K562 (cell line): Measurements from ENCODE around the gene PTPRM. TPM values are rescaled to one million over a fixed set of nuclear protein-coding genes. Genes with fewer than 3 reads are reported as not detected.
A peak's percentile ranks its signal among the peaks of the same experiment; 100 is the strongest.

Experiments used
- ATAC-seq: fragments of 200-7000 bp; cut with Tn5 transposase; 3 replicates; pipeline ENCODE4 v1.9.1; 2020; ENCODE audit warnings: moderate library complexity
- BruUV-seq: library from RNA; stranded (reverse); fragments of 400-500 nt; replicated peaks from 2 replicates; lab custom pipeline; 2021; lab: Mats Ljungman, UMichigan
- CTCF ChIA-PET: fragments of 300-600 bp; formaldehyde crosslinking; extraction: SDS; loops from one replicate; lab custom pipeline; 2021; ENCODE audit warnings: low intra/inter-chr PET ratio; lab: Yijun Ruan, JAX
- POLR2A ChIA-PET: fragments of 300-600, 350-650 bp; sonication (Branson Sonifier 250); formaldehyde crosslinking; extraction: SDS; loops from one replicate; lab custom pipeline; 2021; ENCODE audit warnings: antibody characterized with exemption, inconsistent platforms; lab: Yijun Ruan, JAX
- DNase-seq, 4 experiments: peaks; one replicate each; pipeline versions ENCODE4 v3.0.0 to v3.0.0-alpha.2; 2011 to 2018; ENCODE audit warnings: low spot score in 3 of 4, mixed read lengths in 3 of 4; ENCODE audit errors: extremely low read depth in 1 of 4
- FAIRE-seq: peaks from 2 replicates; lab custom pipeline; 2011; peaks lifted over from hg19 to GRCh38; lab: Jason Lieb, UNC
- H2AFZ ChIP-seq: 2 replicates; pipeline ENCODE4 v1.6.0; 2011; ENCODE audit warnings: low read depth, low read length, control low read depth, inconsistent platforms
- H3K27ac ChIP-seq: fragments of 200-600 bp; 3 replicates; pipeline ENCODE4 v1.8.0; 2011; ENCODE audit warnings: low read depth, mild to moderate bottlenecking, control low read depth, inconsistent platforms, low read length, moderate library complexity, mixed read lengths; ENCODE audit errors: extremely low read depth
- H3K27me3 ChIP-seq, 2 experiments: fragments of 300-600 bp in 1 of 2; 2 replicates in 1 of 2; 3 replicates in 1 of 2; pipeline versions ENCODE4 v1.6.0 to v1.8.0; 2011; ENCODE audit warnings: inconsistent platforms in 2 of 2, low read length in 2 of 2, mild to moderate bottlenecking in 1 of 2, mixed read lengths in 1 of 2, moderate library complexity in 1 of 2; ENCODE audit not compliant: control insufficient read depth in 2 of 2, insufficient read depth in 2 of 2
- H3K36me3 ChIP-seq: fragments of 300-600 bp; 3 replicates; pipeline ENCODE4 v1.8.0; 2011; ENCODE audit warnings: mild to moderate bottlenecking, low read length, inconsistent platforms; ENCODE audit not compliant: control insufficient read depth, insufficient read depth
- H3K4me1 ChIP-seq, 2 experiments: fragments of 200-600 bp in 1 of 2; replicated peaks in 1 of 2; 2 replicates in 1 of 2; 3 replicates in 1 of 2; pipeline versions ENCODE4 v1.5.1 to v1.8.0; 2011; ENCODE audit warnings: inconsistent platforms in 2 of 2, low read length in 2 of 2, mild to moderate bottlenecking in 1 of 2, mixed read lengths in 1 of 2, moderate library complexity in 1 of 2; ENCODE audit not compliant: control insufficient read depth in 2 of 2, insufficient read depth in 2 of 2
- H3K4me2 ChIP-seq: 2 replicates; pipeline ENCODE4 v1.6.1; 2011; ENCODE audit warnings: low read length, control low read depth, inconsistent platforms, mixed read lengths; ENCODE audit not compliant: insufficient read depth
- H3K4me3 ChIP-seq: fragments of 200-600 bp; sonication (generic), shearing (Covaris generic); 2 replicates; pipeline ENCODE4 v1.5.1; 2016; ENCODE audit warnings: control low read depth, inconsistent platforms
- H3K79me2 ChIP-seq: fragments of 200-600 bp; 3 replicates; pipeline ENCODE4 v1.8.0; 2011; ENCODE audit warnings: low read length, inconsistent platforms; ENCODE audit not compliant: control insufficient read depth, insufficient read depth
- H3K9ac ChIP-seq, 2 experiments: 2 replicates each; pipeline versions ENCODE4 v1.6.0 to v1.6.1; 2011; ENCODE audit warnings: low read depth in 2 of 2, low read length in 2 of 2, control low read depth in 1 of 2, inconsistent platforms in 1 of 2, mild to moderate bottlenecking in 1 of 2, mixed read lengths in 1 of 2; ENCODE audit not compliant: insufficient read depth in 1 of 2
- H3K9me1 ChIP-seq: one replicate; pipeline ENCODE4 v1.6.0; 2011; ENCODE audit warnings: inconsistent platforms, mild to moderate bottlenecking, low read length, moderate library complexity; ENCODE audit not compliant: control insufficient read depth, insufficient read depth
- H3K9me3 ChIP-seq: replicated peaks from 2 replicates; pipeline ENCODE4 v1.5.1; 2011; ENCODE audit warnings: low read depth, low read length, inconsistent platforms; ENCODE audit not compliant: control insufficient read depth, insufficient read depth
- H4K20me1 ChIP-seq: replicated peaks from 2 replicates; pipeline ENCODE4 v1.6.1; 2011; ENCODE audit warnings: low read length, inconsistent platforms, mixed read lengths; ENCODE audit not compliant: control insufficient read depth, insufficient read depth
- AFF1 ChIP-seq, 2 experiments: fragments of 450-650 bp; IDR thresholded peaks; 2 replicates each; pipeline ENCODE4 v1.6.1; 2018; ENCODE audit warnings: mild to moderate bottlenecking in 2 of 2, low read depth in 1 of 2; ENCODE audit not compliant: partially characterized antibody in 2 of 2
- BDP1 ChIP-seq: IDR thresholded peaks from 3 replicates; pipeline ENCODE4 v1.6.1; 2011; ENCODE audit not compliant: insufficient read length, insufficient read depth
- E2F1 ChIP-seq: sonication (generic); formaldehyde crosslinking; IDR thresholded peaks from 2 replicates; pipeline ENCODE4 v1.8.1; 2023; ENCODE audit warnings: mild to moderate bottlenecking, missing genetic modification reagents, moderate library complexity
- ETV1 ChIP-seq: fragments of 450-650 bp; conservative IDR thresholded peaks from 2 replicates; pipeline ENCODE4 v1.6.1; 2016; ENCODE audit warnings: missing genetic modification characterization, control low read depth, low read depth, missing compliant biosample characterization
- FOXM1 ChIP-seq, 2 experiments: fragments of 450-650 bp in 1 of 2; sonication (generic) in 1 of 2; formaldehyde crosslinking in 1 of 2; IDR thresholded peaks; 2 replicates each; pipeline versions ENCODE4 v1.6.1 to v1.9.0; 2017 to 2022; ENCODE audit warnings: low read depth in 2 of 2, mild to moderate bottlenecking in 2 of 2, missing genetic modification reagents in 1 of 2, moderate library complexity in 1 of 2
- JUND ChIP-seq, 2 experiments: IDR thresholded peaks; 2 replicates in 1 of 2; 3 replicates in 1 of 2; pipeline ENCODE4 v1.6.1; 2011; ENCODE audit warnings: borderline replicate concordance in 2 of 2, low read depth in 2 of 2, low read length in 2 of 2, improper control_type of control experiment in 1 of 2, missing biosample characterization in 1 of 2, missing genetic modification characterization in 1 of 2, missing genetic modification reagents in 1 of 2
- KHSRP ChIP-seq: fragments of 450-650 bp; IDR thresholded peaks from 2 replicates; pipeline ENCODE4 v1.6.1; 2017
- NBN ChIP-seq: fragments of 450-650 bp; IDR thresholded peaks from 2 replicates; pipeline ENCODE4 v1.6.1; 2016; ENCODE audit warnings: low read depth, mild to moderate bottlenecking
- TGIF2 ChIP-seq: sonication (generic); formaldehyde crosslinking; IDR thresholded peaks from 2 replicates; pipeline ENCODE4 v1.8.1; 2022; ENCODE audit warnings: mild to moderate bottlenecking, missing genetic modification reagents, moderate library complexity
- USF1 ChIP-seq: sonication (generic); formaldehyde crosslinking; IDR thresholded peaks from 2 replicates; pipeline ENCODE4 v1.9.0; 2022; ENCODE audit warnings: mild to moderate bottlenecking, missing genetic modification reagents
- USF2 ChIP-seq: sonication (generic); formaldehyde crosslinking; IDR thresholded peaks from 2 replicates; pipeline ENCODE4 v1.5.0; 2020; ENCODE audit warnings: missing genetic modification reagents
- ZNF212 ChIP-seq: fragments of 450-650 bp; formaldehyde crosslinking; IDR thresholded peaks from 2 replicates; pipeline ENCODE4 v1.4.0; 2020; ENCODE audit warnings: mild to moderate bottlenecking
- ZNF696 ChIP-seq: fragments of 250-450 bp; sonication (Bioruptor Pico); conservative IDR thresholded peaks from 2 replicates; pipeline ENCODE4 v1.4.0; 2020; ENCODE audit warnings: mild to moderate bottlenecking, moderate library complexity
- WGBS: fragments of 100-300 bp; shearing (Covaris generic); methylation state at CpG from one replicate; pipeline ENCODE4 v1.1.6; 2016; ENCODE audit warnings: low coverage, mixed read lengths; ENCODE audit not compliant: insufficient coverage; ENCODE audit errors: missing lambda C conversion rate; 5-methylcytosine and 5-hydroxymethylcytosine counted together
- in situ Hi-C: fragments of 300-500 bp; cut with MboI; formaldehyde crosslinking; loops from 4 replicates; pipeline ENCODE4 v1.15.0; 2018; ENCODE audit warnings: inconsistent platforms, mixed read lengths
- intact Hi-C: fragments of 100-400 bp; cut with micrococcal nuclease; formaldehyde crosslinking; loops from 2 replicates; pipeline ENCODE4 v1.14.2; 2022
- polyA plus RNA-seq, 8 experiments: library from polyadenylated mRNA; depleted of rRNA in 4 of 8; stranded (reverse) in 5 of 8; unstranded in 3 of 8; fragments of >200 nt; fragmentation: Nextera tagmentation in 2 of 8; fragmentation: Illumina TruSeq in 1 of 8; extraction: Ambion mirVana in 2 of 8; extraction: Trizol in 1 of 8; gene quantifications; 2 replicates each; pipeline versions ENCODE4 v1.2.1 to v1.2.3, GENCODE V29; 2011 to 2014; ENCODE audit warnings: inconsistent platforms in 1 of 8, missing spikeins in 1 of 8
- total RNA-seq, 7 experiments: library from RNA; depleted of rRNA in 6 of 7; stranded (reverse); fragments of >200 nt in 6 of 7; fragmentation: Illumina TruSeq in 2 of 7; extraction: Trizol in 2 of 7; gene quantifications; 2 replicates each; pipeline versions ENCODE4 v1.2.1 to v1.2.3, GENCODE V29; 2011 to 2021; ENCODE audit warnings: low replicate concordance in 1 of 7

The PTPRM gene
- total and polyA plus RNA-seq, 9 of the 15 experiments (the other 6 are each of a cell fraction or from before 2014, with no cell fraction given): 0.03 to 0.16 (median 0.08) TPM; not detected in 3

- Histone ChIP-seq H3K27me3 (peaks cover 0 to 7% of the 10 kb centered on the region in 2 experiments; a peak in 1 of 5 replicates), H4K20me1 (no peaks in the 10 kb centered on the region), H3K27ac (no peak overlapping the region), H3K4me1 (no peaks in the 10 kb centered on the region; a peak in 2 of 5 replicates), H3K9ac (no peak overlapping the region), H3K36me3 (no peaks in the 10 kb centered on the region), H3K4me2 (no peak overlapping the region), H3K9me1 (no peaks in the 10 kb centered on the region), H2AFZ (no peak overlapping the region), H3K9me3 (no peaks in the 10 kb centered on the region), H3K4me3 (no peak overlapping the region), H3K79me2 (no peaks in the 10 kb centered on the region)
- BruUV-seq: no TSS peak
- in situ Hi-C loops: no loop called here
- DNase-seq (peak in 2 of 4 experiments; percentile 45 to 47), ATAC-seq (no peak), FAIRE-seq (no peak)
- ChIA-PET CTCF (no interaction called here), POLR2A (interaction anchor here (0.6 to 1.3 kb wide), 3 partner anchors 16 to 563 kb away, joined by 3 read pairs; no protein-coding TSS in a partner anchor)
- WGBS: 0% methylated on average over 3 of the region's 3 CpGs
- intact Hi-C loops: no loop called here
- peak; percentile 47; the same call in 1 of the 2 replicates for TF ChIP-seq USF1 (CRISPR knock-in tag)
- TF ChIP-seq JUND (IDR thresholded peaks at IDR 0.05; ENCODE audit: borderline replicate concordance, low read depth, low read length): no peak
- TF ChIP-seq JUND (tag; IDR thresholded peaks at IDR 0.05; ENCODE audit: borderline replicate concordance, low read depth, low read length): no peak
- no peak for TF ChIP-seq BDP1
- no peak for TF ChIP-seq TGIF2
- no peak for TF ChIP-seq ZNF696 (CRISPR knock-in tag)
- TF ChIP-seq KHSRP: no peak
- no peak for TF ChIP-seq AFF1 (IDR thresholded peaks at IDR 0.05; ENCODE audit: low read depth in 1 of 2, partially characterized antibody in 2 of 2)
- TF ChIP-seq NBN: no peak
- TF ChIP-seq ETV1 (tag): no peak
- no peak for TF ChIP-seq ZNF212
- TF ChIP-seq USF2: peak; percentile 86
- no peak for TF ChIP-seq FOXM1 (IDR thresholded peaks at IDR 0.05; ENCODE audit: low read depth)
- no peak for TF ChIP-seq FOXM1 (CRISPR knock-in tag; IDR thresholded peaks at IDR 0.05; ENCODE audit: low read depth)
- TF ChIP-seq E2F1 (CRISPR knock-in tag): no peak
These were observed 886.4 kb downstream of the PTPRM start for GRCh38 chr18:8453528-8453927.
